HepG2 (cell line): Measurements from ENCODE around the gene CLDN16. TPM values are rescaled to one million over a fixed set of nuclear protein-coding genes. Genes with fewer than 3 reads are reported as not detected.
A peak's percentile ranks its signal among the peaks of the same experiment; 100 is the strongest.

Source experiments
- ATAC-seq: fragments of 200-7000 bp; cut with Tn5 transposase; 3 replicates; pipeline ENCODE4 v1.9.1; 2020; ENCODE audit warnings: mild to moderate bottlenecking, moderate library complexity
- BruUV-seq: library from RNA; stranded (reverse); fragments of 400-500 nt; replicated peaks from 2 replicates; lab custom pipeline; 2021; lab: Mats Ljungman, UMichigan
- CTCF ChIA-PET: fragments of 300-600 bp; formaldehyde crosslinking; extraction: SDS; loops from one replicate; lab custom pipeline; 2021; ENCODE audit warnings: low total read pairs, inconsistent platforms, low intra/inter-chr PET ratio; lab: Yijun Ruan, JAX
- POLR2A ChIA-PET: fragments of 350-600 bp; sonication (Branson Sonifier 250); formaldehyde crosslinking; loops from one replicate; lab custom pipeline; 2020; ENCODE audit warnings: antibody characterized with exemption, inconsistent platforms; lab: Yijun Ruan, JAX
- DNase-seq: peaks from one replicate; pipeline ENCODE4 v3.0.0-alpha.2; 2015; ENCODE audit warnings: low spot score
- FAIRE-seq: peaks from 3 replicates; lab custom pipeline; 2011; peaks lifted over from hg19 to GRCh38; lab: Jason Lieb, UNC
- H2AFZ ChIP-seq: one replicate; pipeline ENCODE4 v1.6.1; 2011; ENCODE audit warnings: low read length, inconsistent platforms
- H3K27ac ChIP-seq: fragments of 300-600 bp; 3 replicates; pipeline ENCODE4 v1.8.0; 2011; ENCODE audit warnings: mixed run types, mild to moderate bottlenecking, mixed read lengths, low read length, inconsistent platforms; ENCODE audit not compliant: insufficient read depth; ENCODE audit errors: extremely low read length
- H3K27me3 ChIP-seq, 2 experiments: fragments of 200-600 bp in 1 of 2; 2 replicates in 1 of 2; 3 replicates in 1 of 2; pipeline versions ENCODE4 v1.6.0 to v1.8.0; 2011; ENCODE audit warnings: low read length in 2 of 2, mild to moderate bottlenecking in 2 of 2, moderate library complexity in 2 of 2, inconsistent platforms in 1 of 2; ENCODE audit not compliant: insufficient read depth in 2 of 2, control insufficient read depth in 1 of 2
- H3K36me3 ChIP-seq, 2 experiments: fragments of 200-600 bp in 1 of 2; replicated peaks in 1 of 2; 2 replicates in 1 of 2; 3 replicates in 1 of 2; pipeline versions ENCODE4 v1.5.1 to v1.8.0; 2011; ENCODE audit warnings: low read length in 2 of 2, inconsistent platforms in 1 of 2; ENCODE audit not compliant: insufficient read depth in 2 of 2, control insufficient read depth in 1 of 2
- H3K4me1 ChIP-seq: 2 replicates; pipeline ENCODE4 v1.5.1; 2012; ENCODE audit warnings: low read length, inconsistent platforms; ENCODE audit not compliant: insufficient read depth
- H3K4me2 ChIP-seq: 2 replicates; pipeline ENCODE4 v1.6.0; 2011; ENCODE audit warnings: low read depth, low read length, inconsistent platforms
- H3K4me3 ChIP-seq, 3 experiments: fragments of 200-600 bp in 1 of 3; sonication (generic), shearing (Covaris generic) in 1 of 3; replicated peaks in 1 of 3; 2 replicates each; pipeline ENCODE4 v1.5.1; 2011 to 2016; ENCODE audit warnings: low read length in 3 of 3, inconsistent platforms in 2 of 3, low read depth in 2 of 3, mild to moderate bottlenecking in 2 of 3, control low read depth in 1 of 3, mixed read lengths in 1 of 3; ENCODE audit not compliant: insufficient read depth in 1 of 3
- H3K79me2 ChIP-seq: one replicate; pipeline ENCODE4 v1.6.1; 2011; ENCODE audit warnings: low read length, inconsistent platforms; ENCODE audit not compliant: insufficient read depth
- H3K9ac ChIP-seq: 2 replicates; pipeline ENCODE4 v1.6.0; 2011; ENCODE audit warnings: mild to moderate bottlenecking, low read depth, low read length, inconsistent platforms; ENCODE audit not compliant: insufficient read depth
- H3K9me3 ChIP-seq: 2 replicates; pipeline ENCODE4 v1.5.1; 2012; ENCODE audit warnings: mild to moderate bottlenecking, low read length
- H4K20me1 ChIP-seq: 2 replicates; pipeline ENCODE4 v1.6.0; 2011; ENCODE audit warnings: inconsistent platforms, mild to moderate bottlenecking, low read length, moderate library complexity; ENCODE audit not compliant: insufficient read depth
- NKX3-1 ChIP-seq: sonication (generic); formaldehyde crosslinking; IDR thresholded peaks from 2 replicates; pipeline ENCODE4 v1.5.0; 2020; ENCODE audit warnings: missing genetic modification reagents
- STAG1 ChIP-seq: sonication (generic); formaldehyde crosslinking; IDR thresholded peaks from 2 replicates; pipeline ENCODE4 v1.4.0; 2020; ENCODE audit warnings: missing genetic modification reagents
- TBX3 ChIP-seq: fragments of 450-650 bp; IDR thresholded peaks from 2 replicates; pipeline ENCODE4 v1.6.1; 2017; ENCODE audit warnings: antibody characterized with exemption, mild to moderate bottlenecking, inconsistent platforms, borderline replicate concordance
- ZNF235 ChIP-seq: sonication (generic); formaldehyde crosslinking; IDR thresholded peaks from 2 replicates; pipeline ENCODE4 v1.8.1; 2023; ENCODE audit warnings: mild to moderate bottlenecking, missing genetic modification reagents, borderline replicate concordance
- WGBS: methylation state at CpG from one replicate; pipeline ENCODE4 v1.1.6; 2017; ENCODE audit warnings: low lambda C conversion rate; 5-methylcytosine and 5-hydroxymethylcytosine counted together
- in situ Hi-C: cut with HindIII; loops from 2 replicates; pipeline ENCODE4 v1.10.0; 2017; ENCODE audit warnings: low pct_unique_long_range_greater_than_20kb; ENCODE audit not compliant: extremely low pct_ligation_motif_present
- intact Hi-C: fragments of 100-400 bp; cut with micrococcal nuclease; formaldehyde crosslinking; loops from one replicate; pipeline ENCODE4 v1.10.0; 2022; ENCODE audit not compliant: unreplicated experiment
- polyA plus RNA-seq, 8 experiments: library from polyadenylated mRNA; depleted of rRNA in 3 of 8; stranded (reverse) in 7 of 8; unstranded in 1 of 8; fragments of >200 nt; fragmentation: Illumina TruSeq in 4 of 8; extraction: Trizol in 4 of 8; gene quantifications; 2 replicates each; pipeline versions ENCODE4 v1.2.1 to v1.2.3, GENCODE V29; 2011 to 2016; ENCODE audit warnings: low read depth in 4 of 8, missing spikeins in 1 of 8, mixed read lengths in 1 of 8; ENCODE audit not compliant: insufficient read depth in 1 of 8
- total RNA-seq, 5 experiments: library from RNA; depleted of rRNA; stranded (reverse); fragments of >200 nt; fragmentation: Illumina TruSeq; extraction: Trizol; gene quantifications; 2 replicates each; pipeline ENCODE4 v1.2.3, GENCODE V29; 2016; ENCODE audit warnings: low read depth in 1 of 5
- TF ChIP-seq, protein P1 (sequence below): sonication (generic); formaldehyde crosslinking; conservative IDR thresholded peaks from 2 replicates; pipeline ENCODE4 v1.4.0; 2020; ENCODE audit warnings: missing genetic modification reagents
- TF ChIP-seq, protein P2 (sequence below): IDR thresholded peaks from 2 replicates; pipeline ENCODE4 v1.6.1; 2018; ENCODE audit warnings: missing genetic modification reagents
- TF ChIP-seq, protein P3 (sequence below): sonication (generic); formaldehyde crosslinking; IDR thresholded peaks from 2 replicates; pipeline ENCODE4 v1.5.0; 2020; ENCODE audit warnings: mild to moderate bottlenecking, missing genetic modification reagents, moderate library complexity

The CLDN16 gene
- total and polyA plus RNA-seq, 2 of the 13 experiments (the other 11 are each of a cell fraction or from before 2014, with no cell fraction given): 0.13 to 0.24 TPM

DNA sequence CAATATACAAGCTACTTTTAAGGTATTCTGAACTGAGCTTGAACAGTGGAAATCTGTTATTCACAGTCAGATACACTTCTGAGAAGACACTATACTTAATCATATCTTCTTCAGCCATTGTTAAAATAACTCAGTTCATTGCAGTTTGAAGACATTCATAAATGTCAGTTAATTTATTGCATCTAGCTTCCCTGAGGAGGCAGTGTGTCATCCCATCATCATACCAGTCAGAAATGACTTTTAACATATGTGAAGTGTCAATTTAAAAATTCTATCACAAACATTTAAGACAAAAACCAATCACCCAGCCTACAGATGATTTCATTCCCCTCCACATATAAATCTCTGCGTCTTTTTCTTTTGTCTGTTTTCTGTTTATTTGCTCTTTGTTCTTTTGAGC is 54.3 kb downstream of the CLDN16 start (continued):
- TF ChIP-seq NKX3-1 (CRISPR knock-in tag) (no peak), TBX3 (no peak)

DNA sequence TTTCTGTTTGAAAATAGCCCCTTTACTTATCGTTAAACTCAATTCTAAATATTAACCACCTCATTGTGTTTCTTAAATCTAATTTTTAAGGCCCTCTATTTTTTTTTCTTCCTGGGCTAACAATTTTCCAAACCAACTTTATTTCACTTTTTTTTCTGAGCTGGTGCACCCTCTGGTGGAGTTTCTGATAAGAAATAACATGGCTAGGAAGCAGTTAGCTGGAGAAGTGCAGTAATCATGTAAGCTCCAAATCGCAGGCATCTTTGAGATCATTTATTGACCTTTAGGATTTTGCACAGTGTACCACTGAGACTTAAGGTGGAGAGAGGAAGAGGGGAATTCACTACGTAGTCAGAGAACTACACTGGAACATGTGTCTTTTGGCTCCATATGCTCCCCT is 55.3 kb downstream of the CLDN16 start:
- H3K27ac ChIP-seq: no peak overlapping the region
- TF ChIP-seq, protein P1, sequence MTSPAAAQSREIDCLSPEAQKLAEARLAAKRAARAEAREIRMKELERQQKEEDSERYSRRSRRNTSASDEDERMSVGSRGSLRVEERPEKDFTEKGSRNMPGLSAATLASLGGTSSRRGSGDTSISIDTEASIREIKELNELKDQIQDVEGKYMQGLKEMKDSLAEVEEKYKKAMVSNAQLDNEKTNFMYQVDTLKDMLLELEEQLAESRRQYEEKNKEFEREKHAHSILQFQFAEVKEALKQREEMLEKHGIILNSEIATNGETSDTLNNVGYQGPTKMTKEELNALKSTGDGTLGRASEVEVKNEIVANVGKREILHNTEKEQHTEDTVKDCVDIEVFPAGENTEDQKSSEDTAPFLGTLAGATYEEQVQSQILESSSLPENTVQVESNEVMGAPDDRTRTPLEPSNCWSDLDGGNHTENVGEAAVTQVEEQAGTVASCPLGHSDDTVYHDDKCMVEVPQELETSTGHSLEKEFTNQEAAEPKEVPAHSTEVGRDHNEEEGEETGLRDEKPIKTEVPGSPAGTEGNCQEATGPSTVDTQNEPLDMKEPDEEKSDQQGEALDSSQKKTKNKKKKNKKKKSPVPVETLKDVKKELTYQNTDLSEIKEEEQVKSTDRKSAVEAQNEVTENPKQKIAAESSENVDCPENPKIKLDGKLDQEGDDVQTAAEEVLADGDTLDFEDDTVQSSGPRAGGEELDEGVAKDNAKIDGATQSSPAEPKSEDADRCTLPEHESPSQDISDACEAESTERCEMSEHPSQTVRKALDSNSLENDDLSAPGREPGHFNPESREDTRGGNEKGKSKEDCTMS: no peak
- TF ChIP-seq, protein P2, sequence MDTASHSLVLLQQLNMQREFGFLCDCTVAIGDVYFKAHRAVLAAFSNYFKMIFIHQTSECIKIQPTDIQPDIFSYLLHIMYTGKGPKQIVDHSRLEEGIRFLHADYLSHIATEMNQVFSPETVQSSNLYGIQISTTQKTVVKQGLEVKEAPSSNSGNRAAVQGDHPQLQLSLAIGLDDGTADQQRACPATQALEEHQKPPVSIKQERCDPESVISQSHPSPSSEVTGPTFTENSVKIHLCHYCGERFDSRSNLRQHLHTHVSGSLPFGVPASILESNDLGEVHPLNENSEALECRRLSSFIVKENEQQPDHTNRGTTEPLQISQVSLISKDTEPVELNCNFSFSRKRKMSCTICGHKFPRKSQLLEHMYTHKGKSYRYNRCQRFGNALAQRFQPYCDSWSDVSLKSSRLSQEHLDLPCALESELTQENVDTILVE (CRISPR knock-in tag): no peak
- TF ChIP-seq, protein P3, sequence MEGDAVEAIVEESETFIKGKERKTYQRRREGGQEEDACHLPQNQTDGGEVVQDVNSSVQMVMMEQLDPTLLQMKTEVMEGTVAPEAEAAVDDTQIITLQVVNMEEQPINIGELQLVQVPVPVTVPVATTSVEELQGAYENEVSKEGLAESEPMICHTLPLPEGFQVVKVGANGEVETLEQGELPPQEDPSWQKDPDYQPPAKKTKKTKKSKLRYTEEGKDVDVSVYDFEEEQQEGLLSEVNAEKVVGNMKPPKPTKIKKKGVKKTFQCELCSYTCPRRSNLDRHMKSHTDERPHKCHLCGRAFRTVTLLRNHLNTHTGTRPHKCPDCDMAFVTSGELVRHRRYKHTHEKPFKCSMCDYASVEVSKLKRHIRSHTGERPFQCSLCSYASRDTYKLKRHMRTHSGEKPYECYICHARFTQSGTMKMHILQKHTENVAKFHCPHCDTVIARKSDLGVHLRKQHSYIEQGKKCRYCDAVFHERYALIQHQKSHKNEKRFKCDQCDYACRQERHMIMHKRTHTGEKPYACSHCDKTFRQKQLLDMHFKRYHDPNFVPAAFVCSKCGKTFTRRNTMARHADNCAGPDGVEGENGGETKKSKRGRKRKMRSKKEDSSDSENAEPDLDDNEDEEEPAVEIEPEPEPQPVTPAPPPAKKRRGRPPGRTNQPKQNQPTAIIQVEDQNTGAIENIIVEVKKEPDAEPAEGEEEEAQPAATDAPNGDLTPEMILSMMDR: peak; percentile 34; the same call in 1 of the 2 replicates
- TF ChIP-seq STAG1 (CRISPR knock-in tag) (peak; percentile 45), ZNF235 (CRISPR knock-in tag) (no peak)
- TF ChIP-seq, all 625 proteins: peak for 2
- no peaks in the 10 kb centered on the region for H3K36me3 ChIP-seq
- 42% methylated on average over 3 of the region's 3 CpGs for WGBS
- no peaks in the 10 kb centered on the region for H3K27me3 ChIP-seq
- H3K4me3 ChIP-seq: no peak overlapping the region
- no peak overlapping the region for H3K9ac ChIP-seq
- peak; percentile 13 for DNase-seq
- no peaks in the 10 kb centered on the region for H4K20me1 ChIP-seq
- ChIA-PET POLR2A (no interaction called here), CTCF (no interaction called here)
- H3K4me2 ChIP-seq: no peak overlapping the region
- H3K9me3 ChIP-seq: no peaks in the 10 kb centered on the region
- in situ Hi-C loops: no loop called here
- no peak overlapping the region for H2AFZ ChIP-seq
- no TSS peak for BruUV-seq
- ATAC-seq: no peak
- no peak for FAIRE-seq
- H3K4me1 ChIP-seq: peaks cover 19% of the 10 kb centered on the region
- intact Hi-C loops: loop anchor here (5.0 kb wide), 2 partner anchors 254 to 481 kb away; no protein-coding TSS in a partner anchor
- no peaks in the 10 kb centered on the region for H3K79me2 ChIP-seq
